K562 (cell line): ENCODE measurements around the gene PPT2. TPM values are rescaled to one million over a fixed set of nuclear protein-coding genes. Genes with fewer than 3 reads are reported as not detected.

Experiments used
- CBFA2T3 ChIP-seq: fragments of 450-650 bp; IDR thresholded peaks from 2 replicates; pipeline ENCODE4 v1.6.1; 2017
- HIVEP1 ChIP-seq: fragments of 250-450 bp; sonication (Bioruptor Pico); IDR thresholded peaks from 2 replicates; pipeline ENCODE4 v1.4.0; 2020; ENCODE audit warnings: mild to moderate bottlenecking
- HNRNPH1 ChIP-seq: fragments of 200-400 bp; formaldehyde crosslinking; optimal IDR thresholded peaks from 2 replicates; pipeline ENCODE3; 2017; ENCODE audit warnings: low read depth, mild to moderate bottlenecking, low read length, moderate library complexity
- KDM4B ChIP-seq, 2 experiments: fragments of 450-650 bp in 1 of 2; sonication (generic) in 1 of 2; IDR thresholded peaks; 2 replicates each; pipeline ENCODE4 v1.6.1; 2016 to 2017; ENCODE audit warnings: borderline replicate concordance in 2 of 2, antibody characterized with exemption in 1 of 2, low read depth in 1 of 2, mild to moderate bottlenecking in 1 of 2
- KLF6 ChIP-seq: fragments of 250-450 bp; sonication (Bioruptor Pico); IDR thresholded peaks from 2 replicates; pipeline ENCODE4 v1.4.0; 2020; ENCODE audit warnings: mild to moderate bottlenecking, moderate library complexity, borderline replicate concordance
- MAFK ChIP-seq: IDR thresholded peaks from 2 replicates; pipeline ENCODE4 v1.6.1; 2011; ENCODE audit warnings: low read length, improper control_type of control experiment
- NCOA1 ChIP-seq: fragments of 450-650 bp; IDR thresholded peaks from 2 replicates; pipeline ENCODE4 v1.6.1; 2016; ENCODE audit warnings: low read depth
- NUFIP1 ChIP-seq: fragments of 450-650 bp; IDR thresholded peaks from 2 replicates; pipeline ENCODE4 v1.6.1; 2018; ENCODE audit not compliant: partially characterized antibody
- PTRF ChIP-seq: fragments of 450-650 bp; IDR thresholded peaks from 2 replicates; pipeline ENCODE4 v1.6.1; 2016; ENCODE audit warnings: mild to moderate bottlenecking, missing genetic modification characterization, missing compliant biosample characterization
- RBM22 ChIP-seq: fragments of 200-400 bp; formaldehyde crosslinking; IDR thresholded peaks from 2 replicates; pipeline ENCODE4 v1.6.1; 2018; ENCODE audit warnings: low read length, low read depth; ENCODE audit not compliant: poor library complexity, severe bottlenecking
- TFAM ChIP-seq: fragments of 250-450 bp; sonication (Bioruptor Pico); conservative IDR thresholded peaks from 2 replicates; pipeline ENCODE4 v1.5.0; 2021; ENCODE audit warnings: mild to moderate bottlenecking, moderate library complexity
- THRB ChIP-seq: fragments of 450-650 bp; formaldehyde crosslinking; conservative IDR thresholded peaks from 2 replicates; pipeline ENCODE4 v1.4.0; 2022; ENCODE audit warnings: mild to moderate bottlenecking, missing genetic modification characterization
- ZBED1 ChIP-seq: IDR thresholded peaks from 2 replicates; pipeline ENCODE4 v1.6.1; 2014
- ZBTB1 ChIP-seq: sonication (generic); formaldehyde crosslinking; IDR thresholded peaks from 2 replicates; pipeline ENCODE4 v1.8.1; 2023; ENCODE audit warnings: missing genetic modification reagents, low read depth, mild to moderate bottlenecking, borderline replicate concordance
- ZC3H11A ChIP-seq: IDR thresholded peaks from 2 replicates; pipeline ENCODE4 v1.6.1; 2012; ENCODE audit warnings: low read depth, low read length, improper control_type of control experiment
- ZNF311 ChIP-seq: fragments of 250-450 bp; sonication (Bioruptor Pico); IDR thresholded peaks from 2 replicates; pipeline ENCODE4 v1.4.0; 2020; ENCODE audit warnings: mild to moderate bottlenecking, moderate library complexity
- ZNF407 ChIP-seq: fragments of 450-650 bp; IDR thresholded peaks from 2 replicates; pipeline ENCODE4 v1.6.1; 2016; ENCODE audit warnings: low read depth
- ZNF408 ChIP-seq: fragments of 250-450 bp; sonication (Bioruptor Pico); IDR thresholded peaks from 2 replicates; pipeline ENCODE4 v1.4.0; 2020; ENCODE audit warnings: low read depth, mild to moderate bottlenecking, moderate library complexity
- ZNF561 ChIP-seq: fragments of 450-650 bp; formaldehyde crosslinking; conservative IDR thresholded peaks from 2 replicates; pipeline ENCODE4 v1.4.0; 2020; ENCODE audit warnings: mild to moderate bottlenecking, moderate library complexity
- ZSCAN29 ChIP-seq: fragments of 450-650 bp; IDR thresholded peaks from 2 replicates; pipeline ENCODE4 v1.6.1; 2017
- polyA plus RNA-seq, 8 experiments: library from polyadenylated mRNA; depleted of rRNA in 4 of 8; stranded (reverse) in 5 of 8; unstranded in 3 of 8; fragments of >200 nt; fragmentation: Nextera tagmentation in 2 of 8; fragmentation: Illumina TruSeq in 1 of 8; extraction: Ambion mirVana in 2 of 8; extraction: Trizol in 1 of 8; gene quantifications; 2 replicates each; pipeline versions ENCODE4 v1.2.1 to v1.2.3, GENCODE V29; 2011 to 2014; ENCODE audit warnings: inconsistent platforms in 1 of 8, missing spikeins in 1 of 8
- total RNA-seq, 7 experiments: library from RNA; depleted of rRNA in 6 of 7; stranded (reverse); fragments of >200 nt in 6 of 7; fragmentation: Illumina TruSeq in 2 of 7; extraction: Trizol in 2 of 7; gene quantifications; 2 replicates each; pipeline versions ENCODE4 v1.2.1 to v1.2.3, GENCODE V29; 2011 to 2021; ENCODE audit warnings: low replicate concordance in 1 of 7

The PPT2 gene
- total and polyA plus RNA-seq, 9 of the 15 experiments (the other 6 are each of a cell fraction or from before 2014, with no cell fraction given), result 27.4 to 98.8 (median 69.9) TPM

- TF ChIP-seq ZNF407 (no peak; the same call in 1 of the 2 replicates), ZNF408 (CRISPR knock-in tag) (no peak), TFAM (CRISPR knock-in tag) (no peak), ZNF561 (CRISPR knock-in tag) (no peak), CBFA2T3 (no peak), ZBTB1 (CRISPR knock-in tag) (no peak; the same call in 1 of the 2 replicates), ZC3H11A (no peak), NUFIP1 (no peak), NCOA1 (no peak), ZSCAN29 (no peak), ZNF311 (no peak), ZBED1 (no peak), THRB (CRISPR knock-in tag) (peak; percentile 84), MAFK (no peak), KDM4B (IDR thresholded peaks at IDR 0.05; ENCODE audit: borderline replicate concordance in 2 of 2, low read depth in 1 of 2) (peak in 1 of 2 experiments; percentile 99; a peak in 2 of 4 replicates), HIVEP1 (CRISPR knock-in tag) (no peak), HNRNPH1 (no peak), KLF6 (CRISPR knock-in tag) (no peak; the same call in 1 of the 2 replicates), RBM22 (no peak), PTRF (no peak)
Observed at GRCh38 chr6:32175711-32176475, 22.0 kb downstream of the PPT2 start, which contains the start of gene AGPAT1 (continued).
